GM18498 (cell line): ENCODE results near the gene ARHGAP33.
"Not testable (repeated sequence)": the region's sequence is repeated elsewhere in the genome, so short reads cannot be mapped to it uniquely, and the experiment has no call there.

ENCODE experiments used
- ATAC-seq: cut with Tn5 transposase; IDR thresholded peaks from one replicate; pipeline ENCODE4 v1.9.1; 2021; ENCODE audit warnings: mild to moderate bottlenecking, moderate library complexity; ENCODE audit not compliant: unreplicated experiment

The ARHGAP33 gene

DNA sequence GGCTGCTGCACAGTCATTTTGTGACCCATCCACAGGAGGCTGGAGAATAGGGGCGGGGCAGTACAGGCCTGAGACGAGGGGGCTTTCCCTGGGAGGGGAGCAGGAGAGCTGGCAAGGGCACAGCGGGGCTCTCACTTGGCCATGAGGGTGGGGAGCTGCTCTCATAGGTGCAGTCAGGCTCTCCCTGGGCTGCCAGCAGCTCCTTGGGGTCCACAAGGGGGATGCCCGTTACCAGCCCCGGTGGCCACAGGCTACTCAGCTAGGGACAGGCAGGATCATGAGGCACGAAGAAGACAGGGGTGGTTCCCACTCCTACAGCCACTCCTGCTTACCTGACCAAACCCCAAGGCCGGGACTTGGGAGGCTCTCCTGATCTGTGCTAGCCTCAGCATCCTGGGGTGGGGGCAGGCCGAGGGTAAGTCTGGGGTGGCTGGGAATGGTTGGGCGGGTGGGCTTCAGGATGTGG is 16.5 kb downstream of the ARHGAP33 start:
- no peak for ATAC-seq

- ATAC-seq = no peak
Observed at GRCh38 chr19:35792312-35792711, 16.9 kb downstream of the ARHGAP33 start.

- ATAC-seq = no peak
Observed at GRCh38 chr19:35792888-35793287, 17.5 kb downstream of the ARHGAP33 start.

DNA sequence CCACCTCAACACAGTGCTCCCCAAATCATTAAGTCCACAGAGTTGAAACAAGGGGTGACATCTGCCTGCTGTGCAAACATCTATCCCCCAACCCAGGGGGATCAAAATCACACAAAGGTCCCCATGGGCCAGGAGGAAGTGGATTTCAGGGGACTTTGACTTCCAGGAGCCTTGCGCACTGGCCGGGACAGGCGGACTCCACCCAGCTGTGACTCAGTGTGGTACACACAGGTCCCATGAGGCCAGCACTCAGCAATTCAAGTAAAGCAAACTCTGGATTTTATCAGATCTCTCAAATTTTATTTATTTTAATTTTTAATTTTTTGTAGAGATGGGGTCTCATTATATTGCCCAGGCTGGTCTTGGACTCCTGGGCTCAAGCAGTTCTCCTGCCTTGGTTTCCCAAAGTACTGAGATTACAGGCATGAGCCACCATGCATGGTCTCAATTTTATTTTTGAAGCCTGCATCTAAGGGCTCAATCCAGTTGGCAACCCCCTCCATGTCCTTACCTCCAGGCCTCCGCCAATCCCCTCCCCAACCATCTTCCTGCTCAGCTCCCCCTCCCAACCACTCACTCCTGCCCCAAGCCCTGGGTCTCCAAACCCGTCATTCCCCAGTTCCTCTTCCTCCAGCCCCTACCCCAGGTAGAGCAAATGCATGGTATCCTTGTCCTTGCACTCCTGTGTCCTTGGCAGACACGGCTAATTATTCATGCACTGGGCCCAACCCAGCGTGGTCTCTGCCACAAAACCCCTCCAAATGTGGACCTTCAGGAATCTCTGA is 18.2 kb downstream of the ARHGAP33 start:
- ATAC-seq = no peak

GRCh38 chr19:35795564-35795963 is 20.2 kb downstream of the ARHGAP33 start:
- ATAC-seq = not testable (repeated sequence)

GRCh38 chr19:35796645-35797542 is 21.5 kb downstream of the ARHGAP33 start:
- no peak for ATAC-seq

- ATAC-seq = no peak
Observed at GRCh38 chr19:35797663-35798062, 22.3 kb downstream of the ARHGAP33 start.

- no peak for ATAC-seq
Observed at GRCh38 chr19:35801828-35802227, 26.5 kb downstream of the ARHGAP33 start.

- ATAC-seq = no peak
Observed at GRCh38 chr19:35805526-35806102, 30.2 kb downstream of the ARHGAP33 start.

DNA sequence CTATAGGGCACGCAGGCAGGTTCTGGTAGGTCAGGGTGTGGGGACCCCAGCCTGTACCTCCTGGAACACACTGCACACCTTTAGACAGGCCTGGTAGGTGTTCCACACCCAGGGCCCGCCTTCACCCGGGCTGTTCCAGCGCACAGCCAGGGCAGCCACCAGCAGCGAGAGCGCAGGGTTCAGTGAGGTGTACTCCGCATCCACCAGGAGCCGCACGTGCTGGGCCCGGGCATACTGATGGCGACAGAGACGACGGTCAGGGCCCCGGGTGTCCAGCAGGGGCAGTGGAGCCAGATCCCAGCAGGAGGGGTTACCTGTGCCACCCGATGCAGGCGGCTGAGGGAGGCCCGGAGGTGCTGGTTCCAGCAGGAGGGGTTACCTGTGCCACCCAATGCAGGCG is 31.2 kb downstream of the ARHGAP33 start:
- ATAC-seq = no peak

GRCh38 chr19:35807633-35808032 is 32.3 kb downstream of the ARHGAP33 start:
- ATAC-seq = no peak

DNA sequence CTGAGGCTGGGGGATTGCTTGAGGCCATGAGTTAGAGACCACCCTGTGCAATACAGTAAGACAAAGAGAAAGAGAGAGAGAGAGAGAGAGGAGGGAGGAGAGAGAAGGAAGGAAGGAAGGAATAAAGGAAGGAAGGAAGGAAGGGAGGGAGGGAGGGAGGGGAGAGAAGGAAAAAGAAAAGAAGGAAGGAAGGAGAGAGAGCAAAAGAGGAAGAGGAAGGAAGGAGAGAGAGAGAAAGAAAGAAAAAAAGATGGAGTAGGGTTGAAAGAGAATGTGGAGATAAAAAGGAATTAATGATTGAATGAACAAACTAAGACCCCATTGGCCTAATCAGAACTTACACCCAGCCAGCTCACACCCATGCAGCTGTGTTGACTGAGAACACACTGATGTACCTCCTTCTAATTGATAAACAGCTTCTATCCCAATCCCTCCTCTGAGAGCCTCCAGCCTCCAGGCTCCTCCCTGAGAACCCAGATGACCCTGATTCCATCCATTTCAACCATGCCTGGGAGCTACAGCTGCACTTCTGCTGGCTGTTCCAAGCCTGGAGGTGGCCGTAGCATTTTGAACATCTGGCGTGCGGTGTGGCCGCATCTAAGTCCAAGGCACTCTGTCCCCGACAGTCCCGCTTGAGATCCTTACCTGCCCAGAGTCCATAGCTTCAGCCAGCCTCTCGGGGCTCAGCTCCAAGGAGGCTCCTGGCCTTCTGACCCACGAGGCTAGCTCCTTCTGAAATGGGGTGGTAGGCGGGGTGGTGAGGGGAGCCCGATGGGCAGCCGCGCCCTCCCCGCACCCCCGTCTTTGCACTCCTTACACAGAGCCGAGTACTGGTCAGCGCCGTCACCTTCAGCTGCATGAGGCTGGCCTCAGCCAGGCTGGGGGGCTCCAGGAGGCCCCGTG is 36.2 kb downstream of the ARHGAP33 start:
- ATAC-seq = no peak

GRCh38 chr19:35812220-35813042 is 37.1 kb downstream of the ARHGAP33 start, which contains the start of gene PRODH2:
TSS of gene PRODH2 (minus strand) at chr19:35812845. CDS start at chr19:35812805, 40 bp downstream.
- ATAC-seq = no peak

DNA sequence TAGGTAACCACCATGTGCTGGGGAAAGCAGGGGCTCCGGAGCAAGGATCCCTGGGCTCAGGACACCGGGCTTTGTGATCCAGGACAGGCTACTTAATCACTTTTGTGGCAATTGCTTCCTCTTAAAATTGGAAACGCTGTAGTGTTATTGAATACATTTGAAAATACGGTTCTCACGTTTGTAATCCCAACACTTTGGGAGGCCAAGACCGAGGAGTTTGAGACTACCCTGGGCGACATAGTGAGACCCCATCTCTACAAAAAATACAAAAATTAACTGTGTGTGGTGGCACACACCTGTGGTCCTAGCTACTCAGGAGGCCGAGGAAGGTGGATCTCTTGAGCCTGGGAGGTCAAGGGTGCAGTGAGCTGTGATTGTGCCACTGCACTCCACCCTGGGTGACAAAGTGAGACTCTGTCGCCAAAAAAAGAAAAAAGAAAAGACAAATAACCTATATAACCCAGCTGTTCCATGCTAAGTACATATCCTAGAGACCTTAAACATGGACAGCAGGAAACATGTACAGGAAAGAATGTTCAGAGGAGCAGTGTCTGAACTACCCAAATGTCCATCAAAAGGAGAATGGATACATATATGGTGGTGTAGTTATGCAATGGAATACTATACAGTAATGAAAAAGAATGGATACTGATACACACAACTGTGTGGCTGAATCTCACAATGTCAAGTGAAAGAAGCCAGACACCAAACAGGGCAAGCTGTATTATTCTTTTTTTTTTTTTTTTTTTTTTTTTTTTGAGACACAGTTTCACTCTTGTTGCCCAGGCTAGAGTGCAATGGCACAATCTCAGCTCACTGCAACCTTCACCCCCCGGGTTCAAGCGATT is 37.9 kb downstream of the ARHGAP33 start:
- no peak for ATAC-seq

DNA sequence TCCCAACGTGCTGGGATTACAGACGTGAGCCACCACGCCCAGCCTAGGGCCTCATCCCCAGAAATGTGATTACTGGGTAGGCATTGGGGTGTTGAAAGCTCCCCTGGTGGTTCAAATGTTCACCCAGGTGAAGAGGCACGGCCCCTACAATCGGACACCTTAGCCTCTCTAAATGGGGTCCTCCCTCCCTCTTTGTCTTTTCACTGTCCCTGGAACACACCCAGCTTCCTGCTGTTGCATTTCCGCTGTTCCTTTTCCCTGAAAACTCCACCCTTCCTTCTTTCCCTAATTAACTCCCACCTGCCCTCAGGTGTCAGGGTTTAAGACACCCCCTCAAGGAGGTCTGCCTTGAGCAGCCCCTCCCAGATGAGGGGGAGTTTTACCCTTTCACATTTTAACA is 40.9 kb downstream of the ARHGAP33 start:
- ATAC-seq = no peak

DNA sequence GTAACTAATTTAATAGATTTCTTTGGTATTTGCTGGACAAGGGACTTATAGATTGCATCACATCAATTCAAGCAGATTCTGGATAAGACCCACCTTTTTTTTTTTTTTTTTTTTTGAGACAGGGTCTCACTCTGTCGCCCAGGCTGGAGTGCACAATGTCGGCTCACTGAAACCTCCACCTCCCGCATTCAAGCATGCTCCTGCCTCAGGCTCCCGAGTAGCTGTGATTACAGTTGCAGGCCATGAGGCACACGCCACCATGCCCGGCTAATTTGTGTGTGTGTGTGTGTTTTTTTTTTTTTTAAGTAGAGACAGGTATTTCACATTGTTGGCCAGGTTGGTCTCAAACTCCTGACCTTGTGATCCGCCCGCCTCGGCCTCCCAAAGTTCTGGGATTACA is 41.5 kb downstream of the ARHGAP33 start:
- ATAC-seq = no peak

DNA sequence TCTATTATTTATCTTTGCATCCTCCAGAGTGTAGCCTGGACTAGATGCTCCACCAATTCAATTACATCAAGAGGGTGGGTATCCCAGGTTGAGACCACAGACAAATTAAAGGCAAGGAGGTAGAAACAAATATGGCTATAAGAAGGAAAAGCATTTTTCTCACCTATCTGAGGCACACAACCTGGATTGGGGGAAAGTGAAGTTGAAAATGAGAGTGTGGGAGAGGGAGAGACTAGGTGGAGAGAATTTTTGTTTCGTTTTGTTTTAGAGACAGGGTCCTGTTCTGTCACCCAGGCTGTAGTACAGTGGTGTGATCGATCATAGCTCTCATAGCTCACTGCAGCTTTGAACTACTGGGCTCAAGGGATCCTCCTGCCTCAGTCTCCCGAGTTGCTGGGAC is 43.1 kb downstream of the ARHGAP33 start:
- no peak for ATAC-seq

DNA sequence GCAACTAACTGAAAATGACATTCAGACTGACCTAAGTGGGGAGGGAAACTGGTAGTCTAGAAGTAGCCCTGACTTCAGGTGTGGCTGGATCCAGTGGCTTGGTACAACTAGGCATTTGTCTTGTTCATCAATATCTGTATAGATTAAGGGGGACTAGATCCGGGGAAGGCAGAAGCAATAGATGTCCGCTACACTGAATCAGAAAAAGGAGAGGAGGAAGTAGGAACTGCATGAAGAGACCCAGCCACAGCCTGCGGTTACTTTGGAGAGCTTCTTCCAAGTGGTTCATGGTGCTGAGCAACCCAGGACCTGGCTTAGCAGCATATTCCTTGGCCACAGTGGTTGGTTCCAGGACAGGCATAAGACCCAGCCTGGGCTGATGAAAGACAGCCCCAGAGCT is 47.2 kb downstream of the ARHGAP33 start:
- no peak for ATAC-seq

DNA sequence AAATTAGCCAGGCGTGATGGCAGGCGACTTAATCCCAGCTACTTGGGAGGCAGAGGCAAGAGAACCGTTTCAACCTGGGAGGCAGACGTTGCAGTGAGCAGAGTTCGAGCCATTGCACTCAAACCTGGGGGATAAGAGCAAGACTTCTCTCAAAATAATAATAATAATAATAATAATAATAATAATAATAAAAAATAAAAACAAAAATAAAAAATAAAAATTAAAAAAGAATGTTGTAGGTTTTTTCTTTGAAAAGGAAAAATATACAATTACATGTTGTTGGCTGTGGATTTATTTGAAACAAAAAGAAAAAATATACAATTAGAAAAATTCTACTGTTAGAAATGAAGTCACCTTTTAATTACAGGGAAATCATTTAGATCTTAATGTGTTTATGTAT is 48.8 kb downstream of the ARHGAP33 start:
- no peak for ATAC-seq
